MM.1S (cell line): ENCODE results near the gene ALPL.

ENCODE experiments used
- CTCF ChIP-seq: fragments of 300-600 bp; sonication (generic); IDR thresholded peaks from 2 replicates; pipeline ENCODE4 v1.5.1; 2016; ENCODE audit warnings: antibody characterized with exemption, low read length, mixed read lengths
- EZH2 ChIP-seq: fragments of 300-600 bp; sonication (generic); optimal IDR thresholded peaks from 2 replicates; pipeline ENCODE3; 2017; ENCODE audit warnings: low read depth, mild to moderate bottlenecking, antibody characterized with exemption, low read length, mixed read lengths
- EZH2phosphoT487 ChIP-seq: fragments of 300-600 bp; sonication (generic); IDR thresholded peaks from 2 replicates; pipeline ENCODE4 v1.6.1; 2018; ENCODE audit warnings: antibody characterized with exemption, low read length

GRCh38 chr1:21506804-21507203 lies 2.4 kb upstream of the ALPL start:
- no peak for TF ChIP-seq EZH2
- TF ChIP-seq CTCF = no peak
- TF ChIP-seq EZH2phosphoT487 = no peak
